NB4 (cell line): Measurements from ENCODE around the gene TMCC1.

Source experiments
- DNase-seq: peaks from one replicate; pipeline ENCODE4 v3.0.0; 2010; ENCODE audit warnings: low read depth
- H3K4me3 ChIP-seq: one replicate; pipeline ENCODE4 v1.5.1; 2011; ENCODE audit warnings: mild to moderate bottlenecking, low read depth, low read length, moderate library complexity
- MYC ChIP-seq: IDR thresholded peaks from 2 replicates; pipeline ENCODE4 v1.6.1; 2011; ENCODE audit warnings: low read depth, low read length
- POLR2A ChIP-seq: IDR thresholded peaks from 2 replicates; pipeline ENCODE4 v1.6.1; 2011; ENCODE audit warnings: mild to moderate bottlenecking; ENCODE audit not compliant: insufficient read length; ENCODE audit errors: extremely low read depth
- TF ChIP-seq, protein P1 (sequence below): IDR thresholded peaks from 2 replicates; pipeline ENCODE4 v1.6.1; 2011; ENCODE audit warnings: low read depth, low read length
- TF ChIP-seq, protein P2 (sequence below): IDR thresholded peaks from one replicate; pipeline ENCODE4 v1.5.1; 2012; ENCODE audit warnings: low read depth, low read length

Gene TMCC1

DNA sequence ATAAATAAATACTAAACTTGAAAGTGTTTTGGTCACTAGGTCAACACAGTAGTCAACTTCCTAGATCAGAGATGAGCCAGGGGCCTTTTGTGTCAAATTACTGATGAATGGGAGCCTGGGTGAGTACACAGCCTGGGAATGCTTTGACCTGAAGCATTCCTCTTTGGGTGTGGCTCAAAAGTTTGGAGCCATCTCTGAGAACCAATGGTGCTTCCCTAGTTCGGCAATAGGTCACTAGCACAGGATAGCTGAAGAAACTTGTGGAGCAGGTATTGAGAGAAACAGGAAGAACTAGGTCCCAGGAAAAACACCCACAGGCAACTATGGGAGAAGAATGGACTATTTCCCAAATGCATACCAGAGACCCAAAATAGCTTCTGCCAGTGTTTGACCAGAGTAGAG is 230.5 kb downstream of the TMCC1 start:
- TF ChIP-seq, protein P1, sequence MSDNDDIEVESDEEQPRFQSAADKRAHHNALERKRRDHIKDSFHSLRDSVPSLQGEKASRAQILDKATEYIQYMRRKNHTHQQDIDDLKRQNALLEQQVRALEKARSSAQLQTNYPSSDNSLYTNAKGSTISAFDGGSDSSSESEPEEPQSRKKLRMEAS: no peak
- no peak for TF ChIP-seq POLR2A
- TF ChIP-seq, protein P2, sequence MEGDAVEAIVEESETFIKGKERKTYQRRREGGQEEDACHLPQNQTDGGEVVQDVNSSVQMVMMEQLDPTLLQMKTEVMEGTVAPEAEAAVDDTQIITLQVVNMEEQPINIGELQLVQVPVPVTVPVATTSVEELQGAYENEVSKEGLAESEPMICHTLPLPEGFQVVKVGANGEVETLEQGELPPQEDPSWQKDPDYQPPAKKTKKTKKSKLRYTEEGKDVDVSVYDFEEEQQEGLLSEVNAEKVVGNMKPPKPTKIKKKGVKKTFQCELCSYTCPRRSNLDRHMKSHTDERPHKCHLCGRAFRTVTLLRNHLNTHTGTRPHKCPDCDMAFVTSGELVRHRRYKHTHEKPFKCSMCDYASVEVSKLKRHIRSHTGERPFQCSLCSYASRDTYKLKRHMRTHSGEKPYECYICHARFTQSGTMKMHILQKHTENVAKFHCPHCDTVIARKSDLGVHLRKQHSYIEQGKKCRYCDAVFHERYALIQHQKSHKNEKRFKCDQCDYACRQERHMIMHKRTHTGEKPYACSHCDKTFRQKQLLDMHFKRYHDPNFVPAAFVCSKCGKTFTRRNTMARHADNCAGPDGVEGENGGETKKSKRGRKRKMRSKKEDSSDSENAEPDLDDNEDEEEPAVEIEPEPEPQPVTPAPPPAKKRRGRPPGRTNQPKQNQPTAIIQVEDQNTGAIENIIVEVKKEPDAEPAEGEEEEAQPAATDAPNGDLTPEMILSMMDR: no peak
- TF ChIP-seq MYC: no peak
- H3K4me3 ChIP-seq: no peak overlapping the region
- DNase-seq: no peak

DNA sequence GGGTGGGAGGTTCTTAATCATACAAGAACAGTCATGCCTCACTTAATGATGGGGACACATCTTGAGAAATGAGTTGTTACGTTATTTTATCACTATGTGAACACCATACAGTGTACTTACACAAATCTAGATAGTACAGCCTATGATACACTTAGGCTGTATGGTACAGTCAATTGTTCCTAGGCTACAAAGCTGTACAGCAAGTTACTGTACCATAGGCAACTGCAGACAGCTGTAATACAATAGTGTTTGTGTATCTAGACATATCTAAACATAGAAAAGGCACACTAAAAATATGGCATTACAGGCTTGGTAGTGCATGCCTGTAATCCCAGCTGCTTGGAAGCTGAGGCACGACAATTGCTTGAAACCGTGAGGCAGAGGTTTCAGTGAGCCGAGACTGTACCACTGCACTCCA is 231.3 kb downstream of the TMCC1 start:
- TF ChIP-seq, protein P2: no peak
- TF ChIP-seq MYC: no peak
- TF ChIP-seq, protein P1: no peak
- TF ChIP-seq POLR2A: no peak
- H3K4me3 ChIP-seq: no peak overlapping the region
- DNase-seq: no peak

DNA sequence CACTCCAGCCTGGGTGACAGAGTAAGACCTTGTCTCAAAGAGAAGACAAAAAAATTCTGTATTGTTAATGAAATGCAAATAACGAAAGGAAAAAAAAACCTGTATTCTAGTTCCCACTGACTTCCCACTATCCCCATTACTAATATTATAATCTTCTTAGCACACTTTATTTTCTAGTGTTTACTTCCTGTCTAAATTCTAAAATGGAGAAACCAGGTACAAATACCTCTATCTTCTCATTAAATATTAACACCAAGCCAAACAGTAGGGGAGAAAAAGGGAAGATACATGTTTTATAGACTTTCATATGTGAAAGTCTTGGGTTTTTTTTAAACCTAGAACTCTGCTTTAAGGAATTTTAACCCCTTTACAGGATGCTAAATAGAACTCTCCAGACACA is 231.7 kb downstream of the TMCC1 start:
- no peak overlapping the region for H3K4me3 ChIP-seq
- TF ChIP-seq MYC: no peak
- no peak for TF ChIP-seq POLR2A
- TF ChIP-seq, protein P2: no peak
- TF ChIP-seq, protein P1: no peak
- DNase-seq: no peak

DNA sequence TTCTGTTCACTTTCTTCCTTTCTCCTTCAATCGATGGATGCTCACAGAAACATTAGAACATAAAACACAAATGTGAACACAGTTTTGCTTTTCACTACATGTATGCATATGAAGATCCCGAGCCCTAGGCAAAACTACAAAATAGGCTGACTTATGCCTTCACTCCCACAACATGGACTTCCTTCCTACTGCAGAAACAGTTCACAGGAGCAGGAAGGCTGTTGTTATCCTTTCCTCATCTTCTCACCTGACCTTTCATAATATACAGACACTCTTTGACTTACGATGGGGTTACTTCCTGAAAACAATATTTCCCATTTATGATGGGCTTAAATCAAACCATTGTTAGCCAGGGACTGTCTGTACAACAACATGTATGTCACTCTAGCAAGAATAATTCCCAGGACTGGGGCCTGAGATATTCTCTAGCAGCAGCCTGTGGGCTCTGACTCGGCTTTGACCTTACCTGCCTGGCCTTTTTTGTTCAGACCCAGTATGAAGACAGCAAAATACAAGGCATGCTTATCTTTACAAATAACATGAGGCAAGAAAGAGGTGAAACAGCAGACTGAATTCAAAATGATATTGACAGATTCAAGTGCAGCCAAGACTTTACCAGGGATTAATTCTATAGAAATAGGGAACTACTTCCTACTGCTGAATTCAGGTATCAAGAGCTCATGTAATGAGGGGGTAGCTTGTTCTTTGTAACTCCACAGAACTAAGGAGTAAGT is 235.2 kb downstream of the TMCC1 start:
- peak; percentile 6 for DNase-seq
- no peak overlapping the region for H3K4me3 ChIP-seq
- TF ChIP-seq, protein P2: no peak
- TF ChIP-seq POLR2A (no peak), MYC (no peak)
- TF ChIP-seq, protein P1: no peak

DNA sequence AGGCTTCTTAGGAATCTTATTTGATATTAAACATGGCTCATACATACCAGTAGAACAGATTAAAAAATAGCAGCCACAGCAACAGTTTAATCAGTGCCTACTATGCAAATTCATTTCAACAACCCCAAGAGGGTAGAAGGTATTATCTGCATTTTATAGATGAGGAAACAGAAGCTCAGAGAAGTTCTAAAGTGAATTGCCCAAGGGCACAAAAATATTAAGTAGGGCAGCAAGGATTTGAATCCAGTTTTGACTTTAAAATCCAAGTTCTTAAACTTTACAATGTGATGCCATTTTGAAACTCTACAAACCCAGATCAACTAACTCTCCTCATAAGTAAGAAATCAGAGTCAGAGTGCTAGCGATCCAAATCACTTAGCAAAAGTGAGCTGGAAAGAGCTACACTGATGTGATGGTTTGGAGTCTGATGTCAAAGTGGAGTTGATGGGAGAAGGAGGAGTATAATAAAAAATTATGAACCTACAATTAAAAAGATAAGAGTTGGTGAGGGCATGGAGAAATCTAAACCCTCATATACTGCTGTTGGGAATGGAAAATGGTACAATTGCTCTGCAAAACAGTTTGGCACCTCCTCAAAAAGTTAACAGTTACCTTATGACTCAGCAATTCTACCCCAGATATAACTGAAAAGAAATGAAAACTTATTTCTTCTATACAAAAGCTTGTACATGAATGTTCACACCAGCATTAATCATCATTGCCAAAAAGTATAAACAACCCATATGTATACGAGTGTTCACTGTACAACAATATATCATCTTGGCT is 236.1 kb downstream of the TMCC1 start:
- no peak overlapping the region for H3K4me3 ChIP-seq
- TF ChIP-seq POLR2A (no peak), MYC (no peak)
- TF ChIP-seq, protein P2: no peak
- TF ChIP-seq, protein P1: no peak
- DNase-seq: no peak
